HG02938 (cell line): ENCODE measurements around the gene SEC14L2.
"Not testable (repeated sequence)": the region's sequence is repeated elsewhere in the genome, so short reads cannot be mapped to it uniquely, and the experiment has no call there.

ENCODE experiments used
- ATAC-seq: cut with Tn5 transposase; IDR thresholded peaks from one replicate; pipeline ENCODE4 v1.9.1; 2021; ENCODE audit warnings: mild to moderate bottlenecking, moderate library complexity; ENCODE audit not compliant: unreplicated experiment

The SEC14L2 gene

GRCh38 chr22:30455075-30455840 lies 58.4 kb downstream of the SEC14L2 start:
- no peak for ATAC-seq

- ATAC-seq = no peak
Observed at GRCh38 chr22:30457981-30458380, 61.2 kb downstream of the SEC14L2 start.

GRCh38 chr22:30459181-30460052 lies 62.6 kb downstream of the SEC14L2 start:
- ATAC-seq = no peak

DNA sequence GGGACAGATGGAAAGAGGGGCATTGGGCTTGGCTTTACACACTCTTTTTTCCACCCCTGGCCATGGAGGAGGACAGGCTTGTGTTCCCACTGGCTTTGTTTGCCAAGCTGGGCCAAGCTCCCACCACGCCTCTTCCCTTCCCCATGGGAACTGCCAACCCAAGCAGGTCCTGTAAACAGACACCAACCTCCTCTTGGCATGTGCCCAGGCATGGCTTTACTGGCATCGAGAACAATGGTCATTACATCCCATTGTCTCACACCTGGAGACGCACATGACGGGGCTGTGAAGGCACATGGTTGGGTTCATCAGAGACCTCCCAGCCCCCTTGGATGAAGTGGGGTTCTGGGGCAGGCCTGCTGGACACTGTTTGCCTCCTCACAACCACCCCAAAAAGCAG lies 63.3 kb downstream of the SEC14L2 start:
- ATAC-seq = no peak

- not testable (repeated sequence) for ATAC-seq
Observed at GRCh38 chr22:30460555-30460954, 63.7 kb downstream of the SEC14L2 start.

DNA sequence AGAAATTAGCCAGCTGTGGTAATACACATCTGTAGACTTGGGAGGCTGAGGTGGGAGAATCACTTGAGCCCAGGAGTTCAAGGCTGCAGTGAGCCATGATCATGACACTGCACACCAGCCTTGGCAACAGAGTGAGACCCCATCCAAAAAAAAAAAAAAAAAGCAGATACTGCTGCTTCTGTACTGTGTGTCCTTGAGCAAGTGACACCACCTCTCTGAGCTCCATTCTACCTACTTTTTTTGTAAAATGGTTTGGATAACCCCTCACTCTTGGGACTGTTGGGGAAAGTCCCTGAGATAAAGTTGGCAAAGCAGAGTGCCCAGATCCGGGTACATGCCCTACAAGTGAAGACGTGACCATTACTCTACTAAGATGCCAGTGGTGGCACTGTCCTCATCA lies 72.3 kb downstream of the SEC14L2 start:
- no peak for ATAC-seq

DNA sequence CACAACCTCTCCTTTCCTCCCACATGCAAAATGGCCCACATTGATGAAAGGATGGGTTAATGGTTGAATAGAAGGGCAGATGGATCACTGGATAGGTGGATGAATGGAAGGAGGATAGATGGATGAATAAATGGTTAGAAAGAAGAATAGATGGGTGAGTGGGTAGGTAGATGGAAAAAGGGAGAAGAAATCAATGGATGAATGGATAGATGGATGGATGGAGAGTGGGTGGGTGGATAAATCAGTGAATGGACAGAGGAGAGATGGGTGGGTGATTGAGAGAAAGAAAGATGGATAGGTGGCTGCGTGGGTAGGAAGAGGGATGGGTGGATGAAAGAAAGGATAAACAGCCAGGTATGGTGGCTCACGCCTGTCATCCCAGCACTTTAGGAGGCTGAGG lies 73.8 kb downstream of the SEC14L2 start:
- ATAC-seq = no peak

DNA sequence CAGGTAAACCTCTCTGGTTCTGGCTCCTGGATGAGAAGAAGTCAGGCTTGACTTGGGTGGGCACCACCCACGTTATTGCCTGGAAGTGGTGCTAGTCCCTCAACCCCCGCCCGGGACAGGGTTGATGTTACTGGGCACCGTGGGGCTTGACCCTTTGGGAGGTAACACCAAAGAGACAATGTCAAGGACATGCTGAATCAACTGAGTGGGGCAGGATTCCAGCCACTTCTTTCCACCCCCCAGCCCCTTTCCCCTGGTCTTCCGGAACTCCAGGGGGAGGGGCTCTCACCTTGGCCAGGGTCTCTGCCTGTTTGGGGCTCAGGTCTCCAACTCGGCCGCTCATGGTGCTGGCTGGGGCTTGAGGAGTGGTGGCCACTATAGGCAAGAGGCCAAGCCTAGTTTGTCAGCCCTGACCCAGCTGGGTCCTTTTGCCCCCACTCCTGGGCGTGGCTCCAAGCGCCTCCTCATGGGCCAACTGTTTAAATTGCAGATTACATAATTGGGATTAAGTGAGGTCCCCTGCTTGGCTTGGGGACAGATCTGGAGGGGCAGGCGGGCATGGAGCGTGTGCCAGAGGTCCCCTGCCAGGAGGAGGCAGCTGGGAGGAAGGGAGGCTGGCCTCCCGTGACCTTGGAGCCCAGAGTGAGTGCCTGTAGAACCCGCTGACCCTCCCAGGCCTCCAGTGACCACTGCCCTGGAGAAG lies 74.9 kb downstream of the SEC14L2 start, which contains the start of gene SEC14L3:
SEC14L3 (minus strand) TSS at position 402 of the 703 bp plus-strand sequence; CDS start at position 343, 59 bp downstream.
- no peak for ATAC-seq

DNA sequence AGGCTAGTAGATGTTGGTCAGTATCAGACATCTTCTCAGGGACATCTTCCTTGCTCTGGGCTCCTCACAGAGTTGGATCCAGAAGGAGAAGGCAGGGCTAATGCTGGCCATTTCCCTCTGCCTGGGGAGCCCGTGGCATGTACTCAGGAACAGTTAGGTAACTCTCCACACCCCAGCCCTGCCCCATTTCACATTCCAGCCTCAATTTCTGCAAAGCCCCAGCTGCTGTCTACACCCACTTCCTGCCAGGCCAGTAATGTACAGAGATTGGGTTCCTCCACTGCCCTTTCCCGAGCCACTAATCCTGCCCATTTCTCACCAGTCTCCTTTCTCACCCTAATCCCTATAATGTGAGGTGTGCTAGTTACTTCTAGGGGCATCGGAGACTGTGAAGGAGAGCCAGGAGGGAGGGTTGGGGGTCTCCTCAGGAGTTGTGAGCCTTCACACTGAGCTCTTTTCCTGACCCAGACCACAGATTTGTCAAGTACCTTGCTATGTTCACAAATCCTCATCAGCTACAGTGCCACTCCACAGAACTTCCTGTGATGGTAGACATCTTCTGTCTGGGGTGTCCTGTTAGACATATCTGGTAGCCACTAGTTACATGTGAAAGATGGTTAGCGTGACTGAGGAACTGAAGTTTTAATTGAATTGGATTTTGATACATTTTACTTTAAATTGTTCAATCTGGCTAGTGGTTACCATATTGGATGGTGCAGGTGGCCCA lies 76.3 kb downstream of the SEC14L2 start:
- ATAC-seq = no peak

DNA sequence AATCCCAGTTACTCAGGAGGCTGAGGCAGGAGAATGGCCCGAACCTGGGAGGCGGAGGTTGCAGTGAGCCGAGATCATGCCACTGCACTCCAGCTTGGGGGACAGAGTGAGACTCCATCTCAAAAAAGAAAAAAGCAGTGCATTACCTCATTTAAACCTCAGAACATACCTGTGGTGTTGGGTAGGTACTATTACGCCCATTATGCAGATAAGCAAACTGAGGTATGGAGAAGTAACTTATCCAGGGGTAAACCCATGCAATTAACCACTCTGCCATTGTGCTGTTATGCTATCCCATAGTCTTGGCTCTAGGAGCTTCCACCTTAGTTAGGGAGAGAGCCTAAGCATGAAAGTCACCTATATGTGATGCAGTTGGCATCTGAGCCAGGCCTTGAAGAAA lies 77.3 kb downstream of the SEC14L2 start:
- ATAC-seq = no peak
